Mesenchymal stem cell (in vitro differentiated cells and primary cell): Measurements from ENCODE around the gene IGF1R.

Experiments used
- DNase-seq: peaks from one replicate; pipeline ENCODE4 v3.0.0-alpha.2; 2013
- H2AFZ ChIP-seq: one replicate; pipeline ENCODE4 v1.6.1; 2013; ENCODE audit warnings: low read depth, mild to moderate bottlenecking, control low read depth, inconsistent platforms, low read length, moderate library complexity
- H2AK5ac ChIP-seq: 2 replicates; pipeline ENCODE4 v1.6.1; 2013; ENCODE audit warnings: low read length, moderate library complexity, mild to moderate bottlenecking, inconsistent platforms; ENCODE audit not compliant: severe bottlenecking
- H2BK120ac ChIP-seq: one replicate; pipeline ENCODE4 v1.6.1; 2013; ENCODE audit warnings: low read depth, mild to moderate bottlenecking, inconsistent platforms, low read length, moderate library complexity
- H2BK12ac ChIP-seq, 2 experiments: one replicate each; pipeline ENCODE4 v1.6.1; 2013; ENCODE audit warnings: inconsistent platforms in 2 of 2, low read length in 2 of 2, mild to moderate bottlenecking in 2 of 2, moderate library complexity in 2 of 2, control low read depth in 1 of 2
- H2BK15ac ChIP-seq: one replicate; pipeline ENCODE4 v1.6.1; 2013; ENCODE audit warnings: mild to moderate bottlenecking, low read depth, inconsistent platforms; ENCODE audit not compliant: poor library complexity, severe bottlenecking
- H2BK5ac ChIP-seq: 2 replicates; pipeline ENCODE4 v1.6.1; 2013; ENCODE audit warnings: low read depth, mild to moderate bottlenecking, low read length, control low read depth, inconsistent platforms; ENCODE audit not compliant: poor library complexity, severe bottlenecking
- H3K14ac ChIP-seq, 2 experiments: one replicate each; pipeline ENCODE4 v1.6.1; 2013; ENCODE audit warnings: inconsistent platforms in 2 of 2, low read length in 2 of 2, control low read depth in 1 of 2, mild to moderate bottlenecking in 1 of 2, moderate library complexity in 1 of 2
- H3K18ac ChIP-seq, 2 experiments: one replicate each; pipeline ENCODE4 v1.6.1; 2013; ENCODE audit warnings: inconsistent platforms in 2 of 2, low read length in 2 of 2, control low read depth in 1 of 2, low read depth in 1 of 2, mild to moderate bottlenecking in 1 of 2
- H3K23ac ChIP-seq, 2 experiments: one replicate each; pipeline ENCODE4 v1.6.1; 2013; ENCODE audit warnings: inconsistent platforms in 2 of 2, low read length in 2 of 2, mild to moderate bottlenecking in 2 of 2, moderate library complexity in 2 of 2, control low read depth in 1 of 2
- H3K27ac ChIP-seq: 2 replicates; pipeline ENCODE4 v1.5.1; 2013; ENCODE audit warnings: mild to moderate bottlenecking, moderate library complexity, low read length, control low read depth, inconsistent platforms; ENCODE audit not compliant: poor library complexity, severe bottlenecking
- H3K27me3 ChIP-seq, 2 experiments: 2 replicates each; pipeline versions ENCODE4 v1.6.1 to v1.7.0; 2013; ENCODE audit warnings: low read length in 2 of 2, mild to moderate bottlenecking in 2 of 2, moderate library complexity in 2 of 2, control low read depth in 1 of 2, inconsistent platforms in 1 of 2; ENCODE audit not compliant: control insufficient read depth in 1 of 2, insufficient read depth in 1 of 2
- H3K36me3 ChIP-seq, 2 experiments: 2 replicates each; pipeline versions ENCODE4 v1.6.1 to v1.7.0; 2013; ENCODE audit warnings: low read length in 2 of 2, control low read depth in 1 of 2, inconsistent platforms in 1 of 2, low read depth in 1 of 2, mild to moderate bottlenecking in 1 of 2; ENCODE audit not compliant: insufficient read depth in 2 of 2, control insufficient read depth in 1 of 2
- H3K4ac ChIP-seq, 2 experiments: one replicate each; pipeline ENCODE4 v1.6.1; 2013; ENCODE audit warnings: inconsistent platforms in 2 of 2, low read length in 2 of 2, mild to moderate bottlenecking in 2 of 2, moderate library complexity in 2 of 2, control low read depth in 1 of 2, low read depth in 1 of 2
- H3K4me1 ChIP-seq: 2 replicates; pipeline ENCODE4 v1.6.1; 2013; ENCODE audit warnings: low read depth, low read length, control low read depth; ENCODE audit not compliant: control insufficient read depth, insufficient read depth
- H3K4me2 ChIP-seq: 2 replicates; pipeline ENCODE4 v1.6.1; 2013; ENCODE audit warnings: low read length, mild to moderate bottlenecking, inconsistent platforms; ENCODE audit not compliant: poor library complexity, severe bottlenecking
- H3K4me3 ChIP-seq, 2 experiments: 2 replicates each; pipeline versions ENCODE4 v1.5.1 to v1.7.0; 2013; ENCODE audit warnings: low read length in 2 of 2, mild to moderate bottlenecking in 2 of 2, control low read depth in 1 of 2, low read depth in 1 of 2; ENCODE audit not compliant: insufficient read depth in 1 of 2
- H3K79me1 ChIP-seq: replicated peaks from 2 replicates; pipeline ENCODE4 v1.6.1; 2013; ENCODE audit warnings: mild to moderate bottlenecking, control low read depth, low read length, inconsistent platforms; ENCODE audit not compliant: poor library complexity, severe bottlenecking
- H3K9ac ChIP-seq: 2 replicates; pipeline ENCODE4 v1.7.0; 2013; ENCODE audit warnings: mild to moderate bottlenecking, low read length, moderate library complexity
- H3K9me3 ChIP-seq: 2 replicates; pipeline ENCODE4 v1.7.0; 2013; ENCODE audit warnings: mild to moderate bottlenecking, low read length; ENCODE audit not compliant: control insufficient read depth
- H4K8ac ChIP-seq: one replicate; pipeline ENCODE4 v1.6.1; 2013; ENCODE audit warnings: inconsistent platforms, mild to moderate bottlenecking, low read length, moderate library complexity
- H4K91ac ChIP-seq: one replicate; pipeline ENCODE4 v1.6.1; 2013; ENCODE audit warnings: mild to moderate bottlenecking, low read length, inconsistent platforms
- WGBS: methylation state at CpG from one replicate; pipeline ENCODE4 v1.1.7; 2013; ENCODE audit warnings: mixed read lengths; 5-methylcytosine and 5-hydroxymethylcytosine counted together

The IGF1R gene

DNA sequence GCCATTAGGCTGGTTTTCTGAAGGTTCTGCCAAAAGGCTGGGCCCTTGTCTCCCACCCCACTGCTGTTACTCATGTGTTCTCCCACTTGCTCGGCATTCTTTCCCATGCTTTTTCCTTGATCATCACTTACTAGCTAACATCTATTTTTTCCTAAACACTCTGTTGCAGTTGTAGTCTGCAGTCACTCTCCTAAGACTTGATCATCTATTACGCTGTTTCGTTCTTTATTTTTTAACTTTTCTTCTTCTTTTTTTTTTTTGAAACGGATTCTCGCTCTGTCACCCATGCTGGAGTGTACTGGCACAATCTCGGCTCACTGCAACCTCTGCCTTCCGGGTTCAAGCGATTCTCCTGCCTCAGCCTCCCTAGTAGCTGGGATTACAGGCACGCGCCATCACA is 176.3 kb downstream of the IGF1R start:
- no peak overlapping the region for H2AK5ac ChIP-seq
- 95% methylated on average over 10 of the region's 10 CpGs for WGBS
- H3K18ac ChIP-seq = no peak overlapping the region
- H4K8ac ChIP-seq = no peak overlapping the region
- no peak overlapping the region for H2BK12ac ChIP-seq
- peak overlapping the region in 1 of 2 experiments; percentile 35 for H3K4me3 ChIP-seq
- H3K27ac ChIP-seq = no peak overlapping the region
- no peak overlapping the region for H3K4me2 ChIP-seq
- H2AFZ ChIP-seq = no peak overlapping the region
- H3K9me3 ChIP-seq = peaks cover 54% of the 10 kb centered on the region
- DNase-seq = no peak
- no peak overlapping the region for H3K23ac ChIP-seq
- H3K27me3 ChIP-seq = no peaks in the 10 kb centered on the region
- H3K9ac ChIP-seq = no peak overlapping the region
- peaks cover 3 to 4% of the 10 kb centered on the region in 2 experiments for H3K36me3 ChIP-seq
- H3K4ac ChIP-seq = no peak overlapping the region
- no peak overlapping the region for H2BK120ac ChIP-seq
- H2BK15ac ChIP-seq = no peak overlapping the region
- peaks cover 30% of the 10 kb centered on the region for H3K79me1 ChIP-seq
- peaks cover 3% of the 10 kb centered on the region for H3K4me1 ChIP-seq
- H3K14ac ChIP-seq = no peak overlapping the region
- H4K91ac ChIP-seq = no peak overlapping the region
- no peak overlapping the region for H2BK5ac ChIP-seq

- Histone ChIP-seq H2BK12ac (no peak overlapping the region), H3K23ac (no peak overlapping the region), H3K4me2 (no peak overlapping the region), H3K9me3 (peaks cover 74% of the 10 kb centered on the region), H3K18ac (no peak overlapping the region), H3K4me1 (peaks cover 2% of the 10 kb centered on the region), H4K91ac (no peak overlapping the region), H3K27me3 (no peaks in the 10 kb centered on the region), H4K8ac (no peak overlapping the region), H2BK15ac (no peak overlapping the region), H3K36me3 (peaks cover 4 to 6% of the 10 kb centered on the region in 2 experiments), H3K4ac (no peak overlapping the region), H3K9ac (no peak overlapping the region), H2BK120ac (no peak overlapping the region), H2AK5ac (no peak overlapping the region), H2AFZ (no peak overlapping the region), H3K4me3 (no peak overlapping the region), H3K14ac (no peak overlapping the region), H2BK5ac (no peak overlapping the region), H3K79me1 (peaks cover 35% of the 10 kb centered on the region), H3K27ac (no peak overlapping the region)
- no CpG with 5 or more reads among the region's 3 CpGs for WGBS
- DNase-seq = no peak
Observed at GRCh38 chr15:98826658-98827057, 178.3 kb downstream of the IGF1R start.

- no peaks in the 10 kb centered on the region for H3K27me3 ChIP-seq
- H3K9ac ChIP-seq = no peak overlapping the region
- no peak overlapping the region for H2AFZ ChIP-seq
- peaks cover 37% of the 10 kb centered on the region for H3K79me1 ChIP-seq
- WGBS = 81% methylated on average over 1 of the region's 3 CpGs
- H2BK120ac ChIP-seq = no peak overlapping the region
- no peak overlapping the region for H3K18ac ChIP-seq
- no peak overlapping the region for H3K4me2 ChIP-seq
- H4K8ac ChIP-seq = no peak overlapping the region
- H3K14ac ChIP-seq = no peak overlapping the region
- no peak for DNase-seq
- H2BK12ac ChIP-seq = no peak overlapping the region
- no peak overlapping the region for H3K4me3 ChIP-seq
- H3K23ac ChIP-seq = no peak overlapping the region
- peaks cover 4 to 6% of the 10 kb centered on the region in 2 experiments for H3K36me3 ChIP-seq
- peaks cover 80% of the 10 kb centered on the region for H3K9me3 ChIP-seq
- no peak overlapping the region for H2BK5ac ChIP-seq
- H3K4ac ChIP-seq = no peak overlapping the region
- no peak overlapping the region for H2AK5ac ChIP-seq
- H4K91ac ChIP-seq = no peak overlapping the region
- H3K4me1 ChIP-seq = peaks cover 2% of the 10 kb centered on the region
- no peak overlapping the region for H3K27ac ChIP-seq
- no peak overlapping the region for H2BK15ac ChIP-seq
Observed at GRCh38 chr15:98827217-98827616, 178.9 kb downstream of the IGF1R start.

DNA sequence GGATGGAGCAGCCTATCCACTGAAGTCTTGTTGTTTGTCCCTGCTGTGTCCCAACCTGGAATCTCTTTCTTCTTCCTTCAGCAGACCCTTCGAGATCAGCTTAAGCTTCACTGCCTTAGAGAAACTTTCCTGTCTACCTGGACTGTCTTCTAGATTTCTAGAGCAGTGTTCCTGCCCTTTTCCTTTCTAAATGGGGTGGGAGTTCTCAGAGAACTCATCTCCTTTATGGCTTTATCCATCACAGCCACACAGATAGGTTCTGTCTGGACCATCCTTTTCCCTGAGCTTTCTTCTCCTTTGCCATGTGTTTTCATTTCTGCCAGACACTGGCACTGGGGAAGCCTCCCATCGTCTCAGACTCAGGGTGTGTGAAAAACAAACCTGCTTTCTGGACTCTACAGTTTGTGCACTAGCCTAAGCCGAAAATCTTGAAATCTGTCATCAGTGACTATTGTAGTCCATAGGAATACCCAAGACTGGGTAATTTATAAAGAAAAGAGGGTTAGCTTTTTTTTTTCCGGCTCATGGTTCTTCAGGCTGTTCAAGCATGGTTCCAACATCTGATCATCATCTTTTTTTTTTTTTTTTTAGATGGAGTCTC is 181.8 kb downstream of the IGF1R start:
- Histone ChIP-seq H3K9me3 (peaks cover 96% of the 10 kb centered on the region), H2AFZ (no peak overlapping the region), H2BK12ac (no peak overlapping the region), H4K8ac (no peak overlapping the region), H2AK5ac (no peak overlapping the region), H3K79me1 (peaks cover 40% of the 10 kb centered on the region), H3K4me3 (peak overlapping the region in 1 of 2 experiments; percentile 36), H3K23ac (no peak overlapping the region), H3K4me2 (no peak overlapping the region), H3K4me1 (no peaks in the 10 kb centered on the region), H2BK15ac (no peak overlapping the region), H4K91ac (no peak overlapping the region), H2BK5ac (no peak overlapping the region), H3K36me3 (peaks cover 6 to 9% of the 10 kb centered on the region in 2 experiments), H3K18ac (no peak overlapping the region), H3K4ac (no peak overlapping the region), H2BK120ac (no peak overlapping the region), H3K27me3 (no peaks in the 10 kb centered on the region), H3K14ac (no peak overlapping the region), H3K27ac (no peak overlapping the region), H3K9ac (no peak overlapping the region)
- 99% methylated on average over 4 of the region's 4 CpGs for WGBS
- DNase-seq = no peak
